Activated CD4-positive, alpha-beta T cell treated with anti-CD3 and anti-CD28 coated beads, Interleukin-2, amount 10 ng/mL, durations not matched to agents 7 days and 5 days (primary cell): ENCODE data around the gene ADGRG2. TPM values are rescaled to one million over a fixed set of nuclear protein-coding genes. Genes with fewer than 3 reads are reported as not detected.

Source experiments
- CTCF ChIA-PET: fragments of 350-600 bp; sonication (Branson Sonifier 250); formaldehyde crosslinking; loops from one replicate; lab custom pipeline; 2021; ENCODE audit warnings: antibody characterized with exemption; lab: Charles Lee
- POLR2A ChIA-PET: fragments of 350-600 bp; sonication (Branson Sonifier 250); formaldehyde crosslinking; loops from one replicate; lab custom pipeline; 2021; ENCODE audit warnings: antibody characterized with exemption; lab: Charles Lee
- DNase-seq: peaks from one replicate; pipeline ENCODE4 v3.0.0-alpha.2; 2020
- H3K27ac Mint-ChIP-seq: one replicate; pipeline ENCODE4 v1.8.0; 2021; ENCODE audit warnings: mild to moderate bottlenecking, moderate library complexity, mixed read lengths
- H3K27me3 Mint-ChIP-seq: one replicate; pipeline ENCODE4 v1.8.0; 2021; ENCODE audit warnings: mixed read lengths
- H3K36me3 Mint-ChIP-seq: one replicate; pipeline ENCODE4 v1.8.0; 2021; ENCODE audit warnings: low read depth, mixed read lengths
- H3K4me1 Mint-ChIP-seq: one replicate; pipeline ENCODE4 v1.8.0; 2021; ENCODE audit warnings: mixed read lengths
- H3K4me3 Mint-ChIP-seq: one replicate; pipeline ENCODE4 v1.8.0; 2021; ENCODE audit warnings: mild to moderate bottlenecking, moderate library complexity, mixed read lengths
- H3K9me3 Mint-ChIP-seq: one replicate; pipeline ENCODE4 v1.8.0; 2021; ENCODE audit warnings: mixed read lengths
- total RNA-seq, 2 experiments: library from RNA; stranded (reverse); gene quantifications; one replicate each; pipeline ENCODE4 v1.2.3, GENCODE V29; 2021

ADGRG2 gene, protein sequence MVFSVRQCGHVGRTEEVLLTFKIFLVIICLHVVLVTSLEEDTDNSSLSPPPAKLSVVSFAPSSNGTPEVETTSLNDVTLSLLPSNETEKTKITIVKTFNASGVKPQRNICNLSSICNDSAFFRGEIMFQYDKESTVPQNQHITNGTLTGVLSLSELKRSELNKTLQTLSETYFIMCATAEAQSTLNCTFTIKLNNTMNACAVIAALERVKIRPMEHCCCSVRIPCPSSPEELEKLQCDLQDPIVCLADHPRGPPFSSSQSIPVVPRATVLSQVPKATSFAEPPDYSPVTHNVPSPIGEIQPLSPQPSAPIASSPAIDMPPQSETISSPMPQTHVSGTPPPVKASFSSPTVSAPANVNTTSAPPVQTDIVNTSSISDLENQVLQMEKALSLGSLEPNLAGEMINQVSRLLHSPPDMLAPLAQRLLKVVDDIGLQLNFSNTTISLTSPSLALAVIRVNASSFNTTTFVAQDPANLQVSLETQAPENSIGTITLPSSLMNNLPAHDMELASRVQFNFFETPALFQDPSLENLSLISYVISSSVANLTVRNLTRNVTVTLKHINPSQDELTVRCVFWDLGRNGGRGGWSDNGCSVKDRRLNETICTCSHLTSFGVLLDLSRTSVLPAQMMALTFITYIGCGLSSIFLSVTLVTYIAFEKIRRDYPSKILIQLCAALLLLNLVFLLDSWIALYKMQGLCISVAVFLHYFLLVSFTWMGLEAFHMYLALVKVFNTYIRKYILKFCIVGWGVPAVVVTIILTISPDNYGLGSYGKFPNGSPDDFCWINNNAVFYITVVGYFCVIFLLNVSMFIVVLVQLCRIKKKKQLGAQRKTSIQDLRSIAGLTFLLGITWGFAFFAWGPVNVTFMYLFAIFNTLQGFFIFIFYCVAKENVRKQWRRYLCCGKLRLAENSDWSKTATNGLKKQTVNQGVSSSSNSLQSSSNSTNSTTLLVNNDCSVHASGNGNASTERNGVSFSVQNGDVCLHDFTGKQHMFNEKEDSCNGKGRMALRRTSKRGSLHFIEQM
- not detected for total RNA-seq

DNA sequence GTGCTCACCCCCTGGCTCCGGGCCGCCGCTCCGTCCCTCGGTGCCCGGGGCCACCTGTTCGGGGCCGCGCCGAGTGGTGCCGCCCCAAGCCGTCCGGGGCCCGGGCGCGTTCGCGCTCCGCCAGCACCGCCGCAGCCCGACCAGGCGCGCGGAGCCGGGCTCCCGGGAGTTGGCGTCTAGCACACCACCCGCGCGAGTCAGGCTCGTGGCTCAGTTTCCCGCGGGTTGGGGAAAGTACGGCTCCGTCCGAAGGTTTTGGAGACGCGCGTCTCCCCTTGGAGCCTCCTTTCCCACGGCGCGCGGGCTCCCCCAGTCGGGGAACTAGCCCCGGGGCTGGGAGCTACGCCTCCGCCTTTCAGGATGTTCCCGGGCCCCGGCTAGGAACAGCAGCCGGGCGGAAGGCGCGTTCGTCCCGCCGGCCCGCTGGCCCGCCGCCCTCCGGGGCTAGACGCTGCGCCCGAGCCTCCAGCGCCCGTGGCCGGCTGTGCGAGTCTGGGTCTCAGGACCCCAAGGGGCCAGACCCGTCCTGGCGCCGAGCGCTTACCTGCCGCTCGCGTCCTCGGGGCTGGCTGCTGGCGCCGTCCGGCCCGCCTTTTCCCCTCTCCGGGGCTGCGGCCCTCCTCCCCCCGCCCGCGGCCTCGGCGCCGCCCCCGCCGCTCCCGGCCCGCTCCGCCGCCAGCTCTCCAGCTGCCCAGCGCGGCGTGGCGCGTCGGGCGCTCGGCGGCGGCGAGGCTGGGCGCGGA is at the start of gene ADGRG2:
ADGRG2 (minus strand) TSS at position 571 of the 743 bp plus-strand sequence. CDS start 53,634 bp downstream, outside the sequence.
- Mint-ChIP-seq H3K9me3 (no peaks in the 10 kb centered on the region), H3K27ac (no peak within 1 kb of the TSS), H3K27me3 (peaks cover 39% of the 10 kb centered on the region), H3K4me3 (no peak within 1 kb of the TSS), H3K36me3 (no peaks in the 10 kb centered on the region), H3K4me1 (no peaks in the 10 kb centered on the region)
- DNase-seq = no peak
- POLR2A ChIA-PET = no interaction called here
- CTCF ChIA-PET = no interaction called here

DNA sequence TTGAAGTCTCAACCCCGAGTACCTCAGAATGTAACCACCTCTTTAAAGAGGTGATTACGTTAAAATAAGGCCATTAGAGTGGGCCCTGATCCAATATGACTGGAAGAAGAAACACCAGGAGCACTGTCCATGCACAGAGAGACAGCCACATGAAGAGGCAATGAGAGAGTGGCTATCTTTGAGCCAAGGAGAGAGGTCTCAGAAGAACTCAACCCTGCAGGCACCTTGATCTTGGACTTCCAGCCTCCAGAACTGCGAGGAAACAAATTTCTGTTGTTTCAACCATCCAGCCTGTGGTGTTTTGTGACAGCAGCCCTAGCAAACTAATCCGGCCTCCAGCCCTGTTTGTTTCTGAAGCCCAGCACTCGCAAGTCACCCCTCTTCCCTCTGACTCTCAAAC is 46.3 kb upstream of the ADGRG2 start:
- Mint-ChIP-seq H3K36me3 (no peaks in the 10 kb centered on the region), H3K27me3 (no peaks in the 10 kb centered on the region), H3K27ac (no peak overlapping the region), H3K9me3 (no peaks in the 10 kb centered on the region), H3K4me3 (no peak overlapping the region), H3K4me1 (no peaks in the 10 kb centered on the region)
- ChIA-PET CTCF (no interaction called here), POLR2A (no interaction called here)
- DNase-seq = no peak

DNA sequence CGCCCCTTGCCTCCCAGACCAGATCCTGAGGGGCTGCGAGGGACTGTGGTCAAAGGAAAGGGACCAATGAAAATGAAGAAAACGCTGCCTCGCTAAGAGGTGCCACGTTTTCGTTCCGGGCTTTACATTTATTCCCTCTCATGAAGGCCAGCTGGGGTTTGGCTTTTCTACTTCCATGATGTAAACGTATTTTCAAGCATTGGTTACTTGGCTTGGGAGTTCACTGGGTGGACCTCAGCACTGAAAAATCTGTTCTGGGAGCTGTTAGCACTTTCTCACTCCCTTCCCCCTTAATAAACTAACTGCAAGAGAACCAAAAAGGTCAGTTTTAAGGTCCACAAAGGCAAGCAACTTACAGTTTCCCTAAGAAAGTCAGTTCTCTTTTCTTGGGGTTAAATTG is 40.6 kb upstream of the ADGRG2 start:
- H3K9me3 Mint-ChIP-seq = no peaks in the 10 kb centered on the region
- no peaks in the 10 kb centered on the region for H3K36me3 Mint-ChIP-seq
- CTCF ChIA-PET = no interaction called here
- no peaks in the 10 kb centered on the region for H3K27me3 Mint-ChIP-seq
- H3K4me3 Mint-ChIP-seq = no peak overlapping the region
- no peak overlapping the region for H3K27ac Mint-ChIP-seq
- DNase-seq = no peak
- POLR2A ChIA-PET = no interaction called here
- H3K4me1 Mint-ChIP-seq = no peaks in the 10 kb centered on the region

DNA sequence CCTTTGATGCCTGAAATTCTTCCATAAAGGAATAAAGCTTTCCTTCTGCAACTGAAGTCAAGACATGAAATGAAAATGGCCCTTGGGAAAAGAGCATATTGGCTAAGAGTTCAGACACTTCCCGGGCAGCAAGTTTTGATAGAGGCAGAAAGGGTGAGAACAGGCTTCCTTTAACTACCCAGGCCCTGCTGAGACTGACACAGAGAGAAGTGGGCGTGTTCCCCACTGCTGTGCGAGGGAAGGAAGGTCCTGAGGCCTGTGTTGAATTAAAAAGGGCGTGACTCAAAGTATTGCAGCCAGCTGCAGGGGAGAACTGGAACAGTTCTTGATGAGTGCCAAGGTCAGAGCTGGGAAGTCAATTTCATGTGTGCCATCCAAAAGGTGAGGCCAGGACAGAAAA is 33.9 kb upstream of the ADGRG2 start:
- H3K27ac Mint-ChIP-seq = no peak overlapping the region
- no peak overlapping the region for H3K4me3 Mint-ChIP-seq
- no peaks in the 10 kb centered on the region for H3K27me3 Mint-ChIP-seq
- DNase-seq = no peak
- H3K36me3 Mint-ChIP-seq = no peaks in the 10 kb centered on the region
- ChIA-PET CTCF (no interaction called here), POLR2A (no interaction called here)
- no peaks in the 10 kb centered on the region for H3K4me1 Mint-ChIP-seq
- H3K9me3 Mint-ChIP-seq = no peaks in the 10 kb centered on the region

DNA sequence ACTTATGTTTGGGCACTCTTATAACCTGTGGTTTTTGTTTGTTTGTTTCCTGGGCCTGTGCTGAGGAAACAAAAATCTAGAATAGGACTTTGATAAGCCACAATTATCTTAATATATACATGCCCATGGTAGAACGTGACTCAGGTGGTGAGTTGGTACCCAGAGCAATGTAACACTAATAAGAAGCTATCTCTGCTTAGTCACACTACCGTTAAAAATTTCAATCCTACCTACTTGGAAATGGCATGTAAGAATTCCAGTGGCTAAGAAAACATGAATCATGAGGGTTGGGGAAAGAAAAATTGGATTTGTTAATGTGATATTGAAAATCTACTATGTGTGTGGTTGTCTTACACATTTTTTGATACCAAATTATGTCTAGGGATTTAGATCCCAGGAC is 30.5 kb upstream of the ADGRG2 start:
- H3K36me3 Mint-ChIP-seq = no peaks in the 10 kb centered on the region
- ChIA-PET POLR2A (no interaction called here), CTCF (no interaction called here)
- no peaks in the 10 kb centered on the region for H3K4me1 Mint-ChIP-seq
- DNase-seq = no peak
- H3K27me3 Mint-ChIP-seq = no peaks in the 10 kb centered on the region
- H3K4me3 Mint-ChIP-seq = no peak overlapping the region
- H3K27ac Mint-ChIP-seq = no peak overlapping the region
- H3K9me3 Mint-ChIP-seq = no peaks in the 10 kb centered on the region

DNA sequence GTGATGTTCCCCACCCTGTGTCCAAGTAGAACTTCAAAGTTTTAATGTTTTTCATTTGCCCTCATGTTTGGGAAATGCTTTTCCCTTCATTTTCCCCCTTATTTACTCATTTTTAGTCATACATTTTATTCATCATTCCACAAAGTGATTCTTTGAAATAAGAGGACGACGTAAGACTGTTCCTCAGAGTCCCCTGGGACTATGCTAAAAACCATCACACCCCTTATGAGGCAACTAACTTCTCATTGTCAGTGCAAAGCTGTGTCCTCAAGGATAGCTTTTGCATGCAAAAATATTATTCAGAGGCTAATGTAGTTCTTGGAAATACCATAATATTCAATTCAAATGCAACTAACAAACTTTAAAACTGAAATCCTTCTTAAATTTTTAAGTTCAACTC is 14.8 kb upstream of the ADGRG2 start:
- CTCF ChIA-PET = no interaction called here
- H3K4me1 Mint-ChIP-seq = no peaks in the 10 kb centered on the region
- no peaks in the 10 kb centered on the region for H3K36me3 Mint-ChIP-seq
- H3K9me3 Mint-ChIP-seq = no peaks in the 10 kb centered on the region
- H3K4me3 Mint-ChIP-seq = no peak overlapping the region
- H3K27ac Mint-ChIP-seq = no peak overlapping the region
- H3K27me3 Mint-ChIP-seq = peaks cover 2% of the 10 kb centered on the region
- POLR2A ChIA-PET = no interaction called here
- no peak for DNase-seq

DNA sequence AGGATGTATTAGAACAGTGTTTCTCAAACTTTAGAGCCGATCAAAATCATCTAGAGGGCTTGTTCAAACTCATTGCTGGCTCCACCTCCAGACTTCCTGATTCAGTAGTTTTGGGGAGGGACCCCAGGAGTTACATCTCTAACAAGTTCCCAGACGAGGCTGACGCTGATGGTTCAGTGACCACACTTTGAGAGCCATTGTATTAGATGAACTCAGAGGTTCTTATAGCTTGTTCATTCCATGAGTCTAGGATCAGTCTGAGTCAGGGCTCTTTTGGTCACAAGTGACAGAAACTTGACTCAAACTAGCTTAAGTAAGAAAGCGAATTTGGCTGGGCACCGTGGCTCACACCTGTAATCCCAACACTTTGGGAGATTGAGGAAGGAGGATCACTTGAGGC is 11.5 kb upstream of the ADGRG2 start:
- no peaks in the 10 kb centered on the region for H3K27me3 Mint-ChIP-seq
- ChIA-PET POLR2A (no interaction called here), CTCF (no interaction called here)
- no peak overlapping the region for H3K27ac Mint-ChIP-seq
- no peak overlapping the region for H3K4me3 Mint-ChIP-seq
- H3K36me3 Mint-ChIP-seq = no peaks in the 10 kb centered on the region
- H3K9me3 Mint-ChIP-seq = no peaks in the 10 kb centered on the region
- DNase-seq = no peak
- no peaks in the 10 kb centered on the region for H3K4me1 Mint-ChIP-seq

DNA sequence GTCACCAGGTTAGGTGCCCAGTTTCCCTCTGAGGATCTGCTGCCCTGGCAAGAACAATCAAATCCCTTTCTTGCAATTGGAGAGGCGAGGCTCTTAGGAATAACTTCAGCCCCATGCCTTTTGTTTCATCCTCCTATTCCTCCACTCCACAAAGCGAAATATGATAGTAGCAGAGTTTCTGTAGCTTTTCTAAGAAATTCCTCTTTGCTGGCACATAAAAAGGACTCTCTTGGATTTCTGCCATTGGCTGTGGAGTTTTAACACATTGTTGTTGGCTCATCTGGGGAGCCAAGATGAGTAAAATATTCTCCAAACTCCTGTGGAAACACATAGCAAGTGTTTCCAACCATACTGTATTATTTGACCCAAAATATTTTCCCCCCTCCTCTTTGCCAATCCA is 11.0 kb upstream of the ADGRG2 start:
- H3K36me3 Mint-ChIP-seq = no peaks in the 10 kb centered on the region
- no peaks in the 10 kb centered on the region for H3K27me3 Mint-ChIP-seq
- DNase-seq = no peak
- POLR2A ChIA-PET = no interaction called here
- H3K4me1 Mint-ChIP-seq = no peaks in the 10 kb centered on the region
- no peak overlapping the region for H3K27ac Mint-ChIP-seq
- H3K4me3 Mint-ChIP-seq = no peak overlapping the region
- H3K9me3 Mint-ChIP-seq = no peaks in the 10 kb centered on the region
- CTCF ChIA-PET = no interaction called here

DNA sequence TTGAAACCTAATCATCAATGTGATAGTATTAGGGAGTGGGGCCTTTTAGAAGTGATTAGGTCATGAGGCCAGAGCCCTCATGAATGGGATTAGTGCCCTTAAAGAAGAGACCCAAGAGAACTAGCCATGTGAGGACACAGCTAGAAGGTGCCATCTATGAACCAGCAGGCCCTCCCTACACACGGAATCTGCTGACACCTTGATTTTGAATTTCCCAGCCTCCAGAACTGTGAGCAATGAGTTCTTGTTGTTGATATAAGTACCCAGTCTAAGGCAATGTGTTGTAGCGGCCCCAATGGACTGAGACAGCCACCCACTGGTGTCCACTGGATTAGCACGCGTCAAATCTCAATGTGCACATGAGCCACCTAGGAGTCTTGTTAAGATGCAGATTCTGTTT is 8.4 kb upstream of the ADGRG2 start:
- Mint-ChIP-seq H3K9me3 (no peaks in the 10 kb centered on the region), H3K27ac (no peak overlapping the region), H3K4me3 (no peak overlapping the region), H3K36me3 (no peaks in the 10 kb centered on the region), H3K27me3 (no peaks in the 10 kb centered on the region), H3K4me1 (no peaks in the 10 kb centered on the region)
- ChIA-PET POLR2A (no interaction called here), CTCF (no interaction called here)
- DNase-seq = no peak

DNA sequence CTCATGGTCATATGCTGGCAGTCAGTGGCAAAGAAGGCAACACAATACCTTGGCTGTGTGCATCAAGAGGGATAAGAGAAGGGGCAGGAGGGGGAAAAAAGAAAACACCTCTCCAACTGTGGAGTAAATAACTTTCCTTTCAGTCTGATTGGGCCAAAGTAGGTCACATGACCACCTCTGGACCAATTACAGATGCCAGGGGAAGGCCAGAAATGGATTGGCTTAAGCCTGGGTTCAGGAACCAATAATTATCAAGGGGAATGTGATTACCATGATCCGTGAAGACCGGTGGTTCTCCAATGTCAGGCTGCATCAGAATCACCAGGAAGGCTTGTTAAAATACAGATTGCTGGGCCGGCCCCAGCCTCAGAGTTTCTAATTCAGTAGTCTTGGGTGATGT is 7.4 kb upstream of the ADGRG2 start:
- Mint-ChIP-seq H3K27ac (no peak overlapping the region), H3K4me3 (no peak overlapping the region), H3K4me1 (no peaks in the 10 kb centered on the region), H3K9me3 (no peaks in the 10 kb centered on the region), H3K36me3 (no peaks in the 10 kb centered on the region), H3K27me3 (no peaks in the 10 kb centered on the region)
- ChIA-PET CTCF (no interaction called here), POLR2A (no interaction called here)
- DNase-seq = no peak

DNA sequence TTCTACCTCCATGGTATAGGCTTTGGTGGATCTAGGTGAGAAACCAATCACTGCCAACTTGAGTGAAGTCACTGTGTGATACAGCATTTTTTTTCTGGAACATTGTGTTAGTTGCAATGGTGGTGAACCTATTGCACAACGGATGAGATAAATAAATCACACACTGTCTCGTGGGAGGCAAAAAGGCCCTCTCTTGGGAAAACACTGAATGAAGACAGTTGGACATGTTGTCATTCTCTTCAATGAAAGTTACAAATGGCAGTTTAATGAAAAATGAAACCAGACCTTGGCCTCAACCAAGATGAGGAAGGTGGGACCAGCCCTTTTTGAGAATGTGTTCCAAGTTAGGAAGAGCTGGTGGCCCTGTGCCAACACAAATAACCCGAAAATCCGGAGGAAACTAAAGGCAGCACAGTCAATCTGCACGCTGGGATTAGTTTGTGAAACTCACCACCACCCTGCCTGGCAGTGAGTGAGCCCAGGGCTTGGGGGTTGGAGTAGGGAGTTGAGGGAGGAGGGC is 5.4 kb upstream of the ADGRG2 start:
- H3K36me3 Mint-ChIP-seq = no peaks in the 10 kb centered on the region
- POLR2A ChIA-PET = no interaction called here
- H3K27ac Mint-ChIP-seq = no peak overlapping the region
- H3K9me3 Mint-ChIP-seq = no peaks in the 10 kb centered on the region
- CTCF ChIA-PET = no interaction called here
- no peaks in the 10 kb centered on the region for H3K4me1 Mint-ChIP-seq
- peaks cover 15% of the 10 kb centered on the region for H3K27me3 Mint-ChIP-seq
- DNase-seq = no peak
- H3K4me3 Mint-ChIP-seq = no peak overlapping the region

DNA sequence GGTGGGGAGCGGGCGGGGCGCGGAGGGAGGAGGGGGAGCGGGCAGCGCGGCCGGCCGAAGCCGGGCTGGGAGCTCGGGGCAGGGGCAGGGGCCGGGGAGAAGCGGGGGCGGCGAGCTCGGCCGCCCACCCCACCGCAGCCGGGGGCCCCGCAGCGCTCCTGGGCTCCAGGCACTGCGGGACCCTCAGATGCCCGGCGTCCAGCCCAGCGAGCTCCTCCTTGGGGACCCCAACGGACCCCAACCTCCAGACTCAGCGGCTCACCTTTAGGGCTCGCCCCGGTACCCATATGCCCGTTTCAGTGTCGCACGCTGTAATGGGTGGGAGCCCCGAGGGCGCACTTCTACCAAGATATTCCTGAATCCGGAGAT is 357 bp upstream of the ADGRG2 start:
- DNase-seq = no peak
- Mint-ChIP-seq H3K27me3 (peaks cover 39% of the 10 kb centered on the region), H3K27ac (no peak overlapping the region), H3K36me3 (no peaks in the 10 kb centered on the region), H3K4me3 (no peak overlapping the region), H3K9me3 (no peaks in the 10 kb centered on the region), H3K4me1 (no peaks in the 10 kb centered on the region)
- CTCF ChIA-PET = no interaction called here
- POLR2A ChIA-PET = no interaction called here

DNA sequence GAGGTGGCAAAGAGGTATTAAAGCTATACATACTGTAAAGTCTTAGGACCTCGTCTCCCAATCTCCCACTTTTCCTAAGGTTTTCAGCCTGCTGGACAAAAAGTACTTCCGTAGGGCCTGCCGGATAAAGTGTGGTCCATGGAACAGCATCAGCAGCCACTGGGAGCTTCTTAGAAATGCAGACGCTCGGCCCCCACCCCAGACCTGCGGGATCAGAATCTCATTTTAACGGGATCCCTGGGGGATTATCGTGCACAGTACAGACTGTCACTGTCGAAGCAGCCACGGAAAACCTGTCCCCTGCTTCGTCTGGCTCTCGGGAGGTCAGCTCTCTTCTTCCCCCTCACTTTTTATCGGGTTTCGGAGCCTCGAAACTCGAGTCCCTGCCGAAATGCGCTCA is 802 bp downstream of the ADGRG2 start:
- POLR2A ChIA-PET = no interaction called here
- Mint-ChIP-seq H3K4me1 (no peaks in the 10 kb centered on the region), H3K9me3 (no peaks in the 10 kb centered on the region), H3K27me3 (peaks cover 41% of the 10 kb centered on the region), H3K36me3 (no peaks in the 10 kb centered on the region), H3K27ac (no peak overlapping the region), H3K4me3 (no peak overlapping the region)
- DNase-seq = no peak
- CTCF ChIA-PET = no interaction called here
